ENCODE data around the gene RABAC1.
A peak's percentile ranks its signal among the peaks of the same experiment; 100 is the strongest.
"Not testable (repeated sequence)": the region's sequence is repeated elsewhere in the genome, so short reads cannot be mapped to it uniquely, and the experiment has no call there.

The RABAC1 gene

GRCh38 chr19:41941410-41942202 is 17.5 kb downstream of the RABAC1 start:
- no peak for DNase-seq

- DNase-seq: no peak
Measured at GRCh38 chr19:41940731-41941409, 18.3 kb downstream of the RABAC1 start.

- DNase-seq: peak; percentile 45
Measured at GRCh38 chr19:41939861-41940730, 19.0 kb downstream of the RABAC1 start.

GRCh38 chr19:41939209-41939608 is 19.9 kb downstream of the RABAC1 start:
- DNase-seq: not testable (repeated sequence)

GRCh38 chr19:41937525-41938468 is 21.3 kb downstream of the RABAC1 start:
- DNase-seq: no peak

- DNase-seq: no peak
Measured at GRCh38 chr19:41936961-41937360, 22.2 kb downstream of the RABAC1 start.

- no peak for DNase-seq
Measured at GRCh38 chr19:41936416-41936850, 22.7 kb downstream of the RABAC1 start.

- DNase-seq: no peak
Measured at GRCh38 chr19:41935760-41936415, 23.2 kb downstream of the RABAC1 start.

GRCh38 chr19:41934849-41935374 is 24.2 kb downstream of the RABAC1 start:
- peak; percentile 72 for DNase-seq

- DNase-seq: no peak
Measured at GRCh38 chr19:41933693-41934426, 25.3 kb downstream of the RABAC1 start.

GRCh38 chr19:41932720-41933332 is 26.3 kb downstream of the RABAC1 start:
- no peak for DNase-seq

- DNase-seq: no peak
Measured at GRCh38 chr19:41932259-41932719, 26.8 kb downstream of the RABAC1 start.

- no peak for DNase-seq
Measured at GRCh38 chr19:41930926-41931592, 28.1 kb downstream of the RABAC1 start.

GRCh38 chr19:41930322-41930722 is 28.8 kb downstream of the RABAC1 start:
- no peak for DNase-seq

- DNase-seq: no peak
Measured at GRCh38 chr19:41929536-41930071, 29.5 kb downstream of the RABAC1 start.

- no peak for DNase-seq
Measured at GRCh38 chr19:41928754-41929535, 30.2 kb downstream of the RABAC1 start.

- DNase-seq: no peak
Measured at GRCh38 chr19:41928221-41928683, 30.9 kb downstream of the RABAC1 start, which contains the start of gene ERFL. Gene ERFL, minus strand, starts transcription at chr19:41928449. Its CDS starts 15,530 bp downstream, at chr19:41912919.

Measured in NCI-H510A treated with DMSO at 0.1 percent for 48 hours (cell line).